HG03108 (cell line): Measurements from ENCODE around the gene NECAP2.

Experiments
- ATAC-seq: cut with Tn5 transposase; IDR thresholded peaks from one replicate; pipeline ENCODE4 v1.9.1; 2021; ENCODE audit warnings: moderate library complexity; ENCODE audit not compliant: unreplicated experiment

The NECAP2 gene, protein sequence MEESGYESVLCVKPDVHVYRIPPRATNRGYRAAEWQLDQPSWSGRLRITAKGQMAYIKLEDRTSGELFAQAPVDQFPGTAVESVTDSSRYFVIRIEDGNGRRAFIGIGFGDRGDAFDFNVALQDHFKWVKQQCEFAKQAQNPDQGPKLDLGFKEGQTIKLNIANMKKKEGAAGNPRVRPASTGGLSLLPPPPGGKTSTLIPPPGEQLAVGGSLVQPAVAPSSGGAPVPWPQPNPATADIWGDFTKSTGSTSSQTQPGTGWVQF

DNA sequence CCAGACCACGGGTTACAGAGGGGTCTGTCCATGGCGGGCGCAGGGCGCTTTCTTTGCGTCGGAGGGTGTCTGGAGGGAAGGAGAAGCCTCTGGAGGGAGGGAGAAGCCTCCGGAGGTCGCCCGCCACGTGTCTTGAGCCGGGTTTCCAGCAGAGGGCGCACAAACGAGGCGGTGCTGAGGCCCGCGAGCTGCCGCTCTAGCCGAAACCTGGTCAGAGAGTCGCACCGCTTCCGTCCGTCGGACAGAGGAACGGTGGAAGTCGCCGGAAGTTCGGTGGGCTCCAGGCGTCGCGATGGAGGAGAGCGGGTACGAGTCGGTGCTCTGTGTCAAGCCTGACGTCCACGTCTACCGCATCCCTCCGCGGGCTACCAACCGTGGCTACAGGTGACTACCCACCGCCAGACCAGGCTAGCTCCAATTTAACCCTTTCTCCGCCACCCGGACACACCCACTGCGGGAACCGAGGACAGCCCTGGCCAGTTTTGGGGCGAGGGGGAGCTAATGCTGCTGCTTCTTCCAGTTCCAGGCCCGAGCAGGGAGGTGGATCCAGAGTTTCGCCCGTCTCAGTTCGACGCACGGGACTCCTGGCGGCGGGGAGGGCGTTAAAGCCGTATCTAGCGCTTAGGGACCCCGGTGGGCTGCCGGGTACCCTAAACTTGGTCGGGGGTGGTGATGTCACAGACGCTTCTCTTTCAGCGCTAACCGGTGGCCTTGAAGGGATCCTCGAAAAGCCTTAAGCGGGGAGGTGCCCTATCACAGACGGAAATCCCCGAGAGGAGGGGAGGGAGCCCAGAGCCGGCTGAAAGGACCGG is at the start of gene NECAP2:
Gene NECAP2, plus strand, starts transcription at position 255 of the 812 bp plus-strand sequence. Its CDS starts 38 bp downstream, at position 293.
- peak; percentile 60 for ATAC-seq

DNA sequence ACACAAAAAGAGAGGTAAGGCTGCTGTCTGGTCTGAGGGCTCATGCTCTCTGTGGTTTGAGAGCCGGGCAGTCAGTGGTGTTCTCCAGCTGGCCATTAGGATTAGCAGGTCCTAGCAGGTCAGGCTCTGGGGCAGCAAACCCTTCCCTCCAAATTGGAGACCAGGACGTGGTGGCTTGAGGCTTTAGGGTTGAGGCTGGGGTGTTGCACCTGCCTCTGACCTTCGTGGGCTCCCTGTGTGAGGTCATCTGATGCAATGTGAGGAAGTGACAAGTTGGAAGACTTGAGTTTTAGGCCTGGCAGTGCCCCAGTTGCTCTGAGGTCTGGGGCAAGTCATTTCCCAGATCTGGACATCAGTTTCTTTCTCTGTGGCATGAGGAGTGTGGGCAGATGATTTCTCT is 49.1 kb upstream of the NECAP2 start:
- no peak for ATAC-seq

DNA sequence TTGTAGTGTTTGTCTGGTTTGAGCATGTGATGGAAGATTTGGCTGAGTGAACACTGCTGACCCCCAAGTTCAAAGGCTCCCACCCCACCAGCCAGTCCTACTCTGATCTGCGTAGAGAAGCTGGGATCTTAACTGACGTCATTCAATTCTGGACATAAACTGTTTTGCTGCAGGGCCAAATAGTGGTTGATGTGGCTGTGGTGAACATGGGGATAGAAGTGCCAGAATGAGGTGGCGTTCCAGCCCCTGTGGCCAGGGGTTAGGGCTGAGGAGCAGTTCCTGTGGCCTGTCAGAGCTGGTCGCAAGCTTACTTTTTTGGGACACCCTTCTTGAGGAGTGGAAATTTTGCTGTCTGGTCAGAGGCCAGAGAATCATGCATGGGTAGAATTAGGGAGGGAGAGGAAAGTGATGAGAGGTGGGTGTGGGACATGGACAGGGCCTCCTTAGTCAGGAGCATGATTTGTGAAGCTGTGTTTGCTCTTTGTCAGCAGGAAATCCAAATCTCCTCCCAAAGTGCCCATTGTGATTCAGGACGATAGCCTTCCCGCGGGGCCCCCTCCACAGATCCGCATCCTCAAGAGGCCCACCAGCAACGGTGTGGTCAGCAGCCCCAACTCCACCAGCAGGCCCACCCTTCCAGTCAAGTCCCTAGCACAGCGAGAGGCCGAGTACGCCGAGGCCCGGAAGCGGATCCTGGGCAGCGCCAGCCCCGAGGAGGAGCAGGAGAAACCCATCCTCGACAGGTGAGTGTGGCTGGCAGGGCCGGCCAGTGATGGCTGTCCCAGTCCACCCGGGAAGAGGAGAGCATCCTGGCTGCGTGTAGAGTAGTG is 47.6 kb upstream of the NECAP2 start:
- ATAC-seq, result no peak

DNA sequence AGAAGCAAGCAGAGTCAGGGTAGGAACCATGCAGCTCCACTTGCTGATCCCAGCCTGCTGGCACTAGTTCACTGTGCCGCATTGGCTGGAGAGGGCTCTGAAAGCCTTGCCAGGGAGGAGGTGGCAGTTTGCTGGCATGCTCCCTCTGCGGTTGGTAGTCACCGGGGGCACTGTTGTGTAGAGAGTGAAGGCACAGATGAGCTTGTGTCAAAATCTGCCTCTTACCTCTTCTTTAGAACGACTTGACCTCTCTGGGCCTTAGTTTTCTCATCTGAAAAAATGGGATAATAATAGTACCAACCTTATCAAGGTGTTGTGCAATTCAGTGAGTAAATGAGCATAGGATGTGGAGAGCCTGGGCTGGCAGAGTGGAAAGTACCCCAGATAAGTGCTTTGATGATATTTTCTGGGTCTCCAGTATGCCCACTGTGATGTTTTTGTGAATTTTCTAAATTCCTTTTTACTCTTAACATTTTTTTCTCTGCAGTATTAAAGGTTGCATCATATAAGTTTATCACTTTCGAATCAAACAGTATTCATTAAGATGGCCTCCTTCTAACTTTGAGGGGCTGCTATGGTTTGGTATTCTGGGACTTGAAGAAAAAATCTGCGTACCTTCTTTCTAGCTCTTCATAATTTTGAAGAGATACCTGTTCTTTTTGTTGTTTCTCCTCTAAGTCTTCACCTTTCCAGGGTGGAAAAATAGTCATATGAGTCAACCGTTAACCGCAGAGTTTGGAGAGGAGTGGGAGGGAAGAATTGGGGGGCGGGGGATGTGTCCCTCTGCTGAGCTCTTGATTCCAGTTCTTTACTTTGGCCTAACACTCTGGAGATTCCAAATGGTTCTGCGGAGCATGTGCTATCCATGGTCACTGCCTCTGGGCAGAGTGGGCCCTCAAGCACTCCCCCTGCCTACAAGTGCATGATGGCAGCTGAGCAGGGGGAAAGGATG is 46.7 kb upstream of the NECAP2 start:
- ATAC-seq, result no peak

DNA sequence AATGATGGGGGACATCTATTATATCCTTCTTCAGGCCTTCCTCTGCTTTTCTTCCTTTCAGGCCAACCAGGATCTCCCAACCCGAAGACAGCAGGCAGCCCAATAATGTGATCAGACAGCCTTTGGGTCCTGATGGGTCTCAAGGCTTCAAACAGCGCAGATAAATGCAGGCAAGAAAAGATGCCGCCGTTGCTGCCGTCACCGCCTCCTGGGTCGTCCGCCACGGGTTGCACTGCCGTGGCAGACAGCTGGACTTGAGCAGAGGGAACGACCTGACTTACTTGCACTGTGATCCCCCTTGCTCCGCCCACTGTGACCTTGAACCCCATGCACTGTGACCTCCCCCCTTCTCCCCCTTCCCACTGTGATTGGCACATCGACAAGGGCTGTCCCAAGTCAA is 45.5 kb upstream of the NECAP2 start:
- no peak for ATAC-seq

DNA sequence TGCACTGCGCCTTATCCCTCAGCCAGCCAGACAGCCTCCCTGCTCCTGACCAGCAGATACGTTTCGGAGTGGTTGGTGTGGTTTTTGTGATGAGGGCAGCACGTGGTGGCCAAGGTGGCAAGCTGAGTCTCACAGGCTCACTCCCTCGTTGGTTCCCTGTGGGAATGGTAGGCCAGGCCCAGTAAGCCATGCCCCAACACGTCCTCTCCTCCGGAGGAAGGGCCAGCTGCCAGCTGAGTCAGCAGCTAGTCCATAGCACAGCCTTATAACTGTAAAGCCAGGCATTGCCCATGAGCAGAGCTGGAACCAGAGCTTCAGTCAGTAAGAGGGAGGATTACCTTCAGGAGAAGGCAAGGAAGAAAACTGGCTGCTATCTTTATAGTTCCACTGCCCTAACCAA is 43.9 kb upstream of the NECAP2 start:
- no peak for ATAC-seq

DNA sequence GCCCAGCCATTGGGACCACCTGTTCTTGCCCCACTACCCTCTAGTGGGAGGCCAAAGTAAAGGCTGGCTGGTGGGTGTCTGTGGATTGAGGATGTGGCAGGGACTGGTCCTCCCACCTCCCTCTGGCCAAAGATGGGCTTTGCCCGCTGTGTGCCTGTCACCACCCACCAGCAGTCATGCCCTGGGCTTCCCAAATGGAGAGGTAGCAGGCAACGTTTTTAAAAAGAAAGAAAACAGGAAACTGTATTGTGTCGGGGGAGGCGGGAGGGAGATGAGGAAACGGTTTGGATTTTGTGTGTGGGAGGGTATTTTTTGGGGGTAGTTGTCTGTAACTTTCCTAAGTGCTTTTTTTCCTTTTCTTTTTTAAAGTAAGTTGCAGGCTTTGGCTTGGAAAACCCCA is 43.4 kb upstream of the NECAP2 start:
- no peak for ATAC-seq

DNA sequence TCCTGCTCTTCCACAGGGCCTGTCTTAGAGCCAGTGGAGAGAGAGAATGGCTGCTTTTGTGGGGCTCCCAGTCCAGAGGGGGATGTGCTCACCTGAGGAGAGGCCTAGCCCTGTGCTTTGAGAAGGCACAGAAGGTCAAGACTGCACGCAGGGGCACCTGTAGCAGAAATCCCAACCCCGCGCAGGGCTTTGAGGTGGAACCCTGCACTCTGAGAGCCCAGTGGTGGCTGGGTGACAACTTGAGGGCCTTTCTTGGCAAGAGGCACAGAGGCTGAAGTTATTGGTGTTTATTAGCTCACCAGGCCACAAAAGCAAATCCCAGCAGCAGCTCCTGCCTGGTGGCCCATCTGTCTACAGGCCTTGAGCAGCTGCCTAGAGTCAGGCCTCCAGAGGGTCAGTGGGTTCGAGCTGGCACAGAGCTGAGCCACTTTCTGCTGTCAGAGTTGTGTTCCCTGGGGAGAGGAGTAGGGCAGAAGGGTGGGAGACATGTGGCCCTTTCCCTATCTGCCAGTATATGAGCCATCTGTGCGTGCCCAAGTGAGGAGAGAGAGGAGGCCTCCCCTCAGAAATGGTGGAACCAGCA is 42.1 kb upstream of the NECAP2 start:
- no peak for ATAC-seq

DNA sequence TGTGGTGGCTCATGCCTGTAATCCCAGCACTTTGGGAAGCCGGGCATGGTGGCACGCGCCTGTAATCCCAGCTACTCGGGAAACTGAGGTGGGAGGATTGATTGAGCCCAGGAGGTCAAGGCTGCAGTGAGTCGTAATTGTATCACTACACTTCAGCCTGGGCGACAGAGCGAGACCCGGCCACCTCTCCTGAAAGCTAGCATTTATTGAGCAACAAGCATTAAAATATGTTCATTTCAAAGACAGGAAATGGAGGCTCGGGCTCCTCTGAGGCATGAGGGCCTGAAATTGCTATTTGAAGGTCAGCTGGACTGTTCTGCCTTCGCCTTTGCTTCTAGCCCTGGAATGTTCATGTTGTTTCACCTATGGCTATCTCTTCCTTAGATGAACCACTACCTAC is 37.8 kb upstream of the NECAP2 start:
- ATAC-seq, result no peak

DNA sequence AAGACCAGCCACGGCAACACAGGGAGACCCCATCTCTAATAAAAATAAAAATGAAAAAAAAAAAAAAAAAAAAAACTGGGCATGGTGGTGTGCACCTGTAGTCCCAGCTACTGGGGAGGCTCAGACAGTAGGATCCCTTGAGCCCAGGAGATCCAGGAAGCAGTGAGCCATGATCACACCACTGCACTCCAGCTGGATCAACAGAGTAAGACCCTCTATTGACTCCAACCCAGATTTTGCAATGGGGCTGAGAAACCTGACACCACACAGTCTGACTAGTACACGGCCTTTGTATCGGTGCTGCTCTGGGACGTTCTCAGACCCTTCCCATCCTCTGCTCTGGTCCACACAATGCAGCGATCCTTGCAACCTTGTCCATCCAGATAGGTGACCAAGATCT is 35.1 kb upstream of the NECAP2 start:
- no peak for ATAC-seq

DNA sequence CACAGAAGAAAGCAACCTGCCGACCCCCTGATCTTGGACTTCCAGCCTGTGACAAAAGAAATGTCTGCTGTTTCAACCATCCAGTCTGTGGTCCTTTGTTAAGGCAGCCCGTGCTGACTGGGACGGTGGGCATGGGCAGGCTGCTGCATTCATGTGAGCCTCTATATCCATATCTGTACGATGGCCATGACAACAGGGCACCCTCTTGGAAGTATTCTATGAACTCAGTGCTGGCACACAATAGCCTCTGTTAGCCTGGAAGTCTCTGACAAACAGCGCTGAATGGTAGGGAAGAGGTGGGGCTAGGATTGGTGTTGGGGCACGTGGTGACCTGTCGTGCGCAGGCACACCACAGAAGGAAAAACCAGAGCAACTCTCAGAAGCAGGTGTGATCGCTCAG is 33.7 kb upstream of the NECAP2 start:
- ATAC-seq, result no peak

DNA sequence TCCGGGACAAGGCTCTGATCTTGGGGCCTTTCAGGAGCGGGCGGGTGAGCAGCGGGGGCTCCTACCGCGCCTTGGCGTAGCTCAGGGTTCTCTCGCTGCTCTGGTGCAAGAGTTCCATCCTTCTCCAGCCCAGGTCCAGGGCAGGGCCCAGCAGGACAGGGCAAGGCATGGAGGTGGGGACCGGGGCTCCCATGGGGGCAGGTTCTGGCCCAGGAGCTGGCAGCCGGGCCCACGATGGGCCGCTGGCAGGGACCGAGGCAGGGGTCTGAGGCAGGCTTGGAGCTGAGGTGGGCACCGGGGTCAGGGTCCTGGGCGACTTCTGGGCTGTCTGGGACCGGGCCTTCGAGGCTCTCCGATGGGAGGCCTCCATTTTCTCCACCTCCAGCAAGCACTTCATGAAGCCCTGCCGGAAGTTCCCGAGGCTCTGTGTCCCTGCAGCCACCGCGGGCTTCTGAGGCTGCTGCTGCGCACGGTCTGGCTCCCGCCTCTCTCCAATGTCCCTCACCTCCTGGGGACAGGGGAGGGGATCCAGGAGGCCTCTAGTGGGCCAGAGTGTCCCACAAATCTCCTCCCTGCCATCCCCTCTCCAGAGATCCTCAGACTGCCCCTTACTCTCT is 30.9 kb upstream of the NECAP2 start:
- no peak for ATAC-seq

DNA sequence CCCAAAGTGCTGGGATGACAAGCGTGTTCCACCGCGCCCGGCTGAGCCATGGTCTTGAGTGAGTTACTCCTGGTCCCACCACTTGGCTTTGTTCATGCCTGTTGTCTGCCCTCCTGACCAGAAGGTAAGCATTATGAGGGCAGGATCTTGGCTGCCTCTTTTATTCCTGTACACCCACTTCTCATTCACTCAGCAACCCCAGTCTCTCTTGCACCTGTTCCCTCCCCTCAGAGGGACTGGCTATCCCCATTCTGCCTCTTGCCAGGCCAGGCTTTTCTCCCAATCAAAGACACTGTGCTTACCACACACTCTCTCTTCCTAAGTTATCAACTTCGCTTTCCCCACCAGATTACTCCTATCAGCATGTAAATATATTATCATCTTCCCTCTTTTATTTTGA is 29.7 kb upstream of the NECAP2 start:
- no peak for ATAC-seq

DNA sequence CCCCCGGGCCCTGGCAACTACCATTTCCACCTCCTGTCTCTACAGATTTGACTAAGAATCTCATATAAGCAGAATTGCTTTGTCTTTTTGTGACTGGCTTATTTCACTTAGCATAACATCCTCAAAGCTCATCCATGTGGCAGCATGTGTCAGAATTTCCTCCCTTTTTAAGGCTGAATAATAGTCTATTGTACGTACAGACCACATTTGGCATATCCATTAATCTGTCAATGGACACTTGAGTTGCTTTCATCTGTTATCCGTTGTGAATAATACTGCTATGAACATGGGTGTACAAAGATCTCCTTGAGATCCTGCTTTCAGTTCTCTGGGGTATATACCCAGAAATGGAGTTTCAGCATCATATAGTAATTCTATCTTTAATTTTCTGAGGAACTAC is 27.3 kb upstream of the NECAP2 start:
- no peak for ATAC-seq

DNA sequence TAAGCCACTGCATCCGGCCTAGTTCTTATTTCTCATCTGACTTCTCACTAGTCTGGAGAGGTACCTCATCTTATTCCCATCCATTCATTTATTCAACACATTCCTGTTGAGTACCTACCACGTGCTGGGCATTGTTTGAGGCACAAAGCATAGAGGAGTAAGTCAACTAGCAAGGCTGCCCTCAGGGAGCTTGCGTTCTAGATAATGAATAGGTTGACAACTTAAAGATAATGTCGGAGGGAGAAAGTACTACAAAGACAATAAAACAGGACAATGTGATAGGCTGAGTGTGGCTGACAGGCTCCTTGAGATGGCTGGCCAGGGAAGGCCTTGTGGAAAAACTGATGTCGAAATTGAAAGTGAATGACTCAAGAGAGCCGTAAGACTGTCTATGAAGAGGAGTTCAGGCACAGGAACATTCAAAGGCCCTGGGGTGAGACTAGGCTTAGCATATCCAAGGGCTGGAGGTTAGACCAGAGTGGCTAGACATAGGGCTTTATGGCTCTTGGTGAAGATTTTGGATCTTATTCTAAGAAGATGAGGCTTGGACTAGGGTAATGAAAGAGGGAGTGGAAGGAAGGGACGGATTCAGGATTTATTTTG is 21.6 kb upstream of the NECAP2 start:
- ATAC-seq, result no peak

DNA sequence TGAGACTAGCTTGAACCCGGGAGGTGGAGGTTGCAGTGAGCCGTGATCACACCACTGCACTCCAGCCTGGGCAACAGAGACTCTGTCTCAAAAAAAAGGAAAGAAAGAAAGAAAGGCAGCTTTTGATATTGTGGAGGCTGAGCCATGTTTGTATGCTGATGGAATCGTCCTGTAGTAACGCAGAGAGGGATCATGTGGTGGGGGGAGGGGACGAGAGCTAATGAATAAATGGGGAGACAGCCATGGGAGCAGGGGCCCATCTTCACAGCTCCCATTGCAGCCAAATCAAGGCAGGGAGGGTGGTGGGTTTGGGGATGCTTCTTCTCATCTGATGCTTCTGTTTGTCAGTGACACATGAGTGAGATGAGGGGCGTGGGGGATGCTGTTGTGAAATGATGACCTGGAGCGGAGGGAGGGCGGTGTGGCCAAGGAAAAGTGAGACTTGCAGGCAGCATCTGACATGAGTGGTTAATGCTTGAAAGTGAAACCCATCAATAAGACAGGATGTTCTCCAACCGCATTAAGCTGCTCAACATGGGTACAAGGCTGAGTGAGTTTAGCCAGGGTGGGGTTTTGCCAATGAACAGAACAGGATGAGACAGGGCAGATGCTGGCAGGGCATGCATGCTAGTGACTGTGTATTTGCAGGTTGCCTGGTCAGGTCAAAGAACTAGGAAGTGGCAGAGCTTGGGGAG is 20.0 kb upstream of the NECAP2 start:
- ATAC-seq, result peak; percentile 90

DNA sequence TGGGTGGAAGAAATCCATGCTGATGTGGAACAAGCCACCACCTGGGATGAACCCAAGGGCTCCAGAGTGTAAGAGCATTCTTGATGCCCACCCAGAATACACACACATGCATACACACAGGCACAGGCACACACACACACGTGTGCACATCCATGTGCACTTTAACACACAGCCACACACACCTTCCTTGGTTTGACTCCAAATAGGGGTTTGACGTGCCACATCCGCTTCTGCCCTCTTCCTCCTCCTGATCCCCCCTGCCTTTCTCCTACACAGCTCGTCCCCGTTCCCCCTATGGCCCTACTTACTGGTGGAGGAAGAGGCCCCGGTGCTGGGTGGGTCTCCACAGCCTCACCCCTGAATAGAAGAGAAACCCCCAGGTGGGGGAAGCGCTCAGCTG is 19.3 kb upstream of the NECAP2 start:
- no peak for ATAC-seq

DNA sequence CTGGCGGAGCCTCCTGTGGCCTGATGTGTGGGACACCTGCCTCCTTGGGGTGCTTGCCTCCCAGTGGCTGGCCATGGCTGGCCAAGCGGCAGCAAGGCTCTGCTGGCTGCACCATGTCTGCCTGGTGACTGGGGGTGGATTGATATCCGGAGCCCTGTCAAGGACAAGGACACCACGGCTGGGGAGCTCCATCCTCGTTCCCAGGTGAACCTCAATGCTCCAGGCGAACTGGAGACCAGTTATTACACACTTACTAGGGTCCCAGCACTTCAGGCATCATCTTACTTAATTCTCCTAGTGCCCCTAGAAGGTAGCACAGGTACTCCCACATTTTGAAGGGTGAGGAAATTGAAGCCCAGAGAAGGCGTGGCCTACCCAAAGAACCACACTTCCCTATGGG is 18.5 kb upstream of the NECAP2 start:
- ATAC-seq, result no peak
